K562 (cell line): ENCODE data around the gene TRPM2. TPM values are rescaled to one million over a fixed set of nuclear protein-coding genes. Genes with fewer than 3 reads are reported as not detected.

ENCODE experiments used
- ATAC-seq: fragments of 200-7000 bp; cut with Tn5 transposase; 3 replicates; pipeline ENCODE4 v1.9.1; 2020; ENCODE audit warnings: moderate library complexity
- BruUV-seq: library from RNA; stranded (reverse); fragments of 400-500 nt; replicated peaks from 2 replicates; lab custom pipeline; 2021; lab: Mats Ljungman, UMichigan
- CTCF ChIA-PET: fragments of 300-600 bp; formaldehyde crosslinking; extraction: SDS; loops from one replicate; lab custom pipeline; 2021; ENCODE audit warnings: low intra/inter-chr PET ratio; lab: Yijun Ruan, JAX
- POLR2A ChIA-PET: fragments of 300-600, 350-650 bp; sonication (Branson Sonifier 250); formaldehyde crosslinking; extraction: SDS; loops from one replicate; lab custom pipeline; 2021; ENCODE audit warnings: antibody characterized with exemption, inconsistent platforms; lab: Yijun Ruan, JAX
- DNase-seq, 4 experiments: peaks; one replicate each; pipeline versions ENCODE4 v3.0.0 to v3.0.0-alpha.2; 2011 to 2018; ENCODE audit warnings: low spot score in 3 of 4, mixed read lengths in 3 of 4; ENCODE audit errors: extremely low read depth in 1 of 4
- FAIRE-seq: peaks from 2 replicates; lab custom pipeline; 2011; peaks lifted over from hg19 to GRCh38; lab: Jason Lieb, UNC
- H2AFZ ChIP-seq: 2 replicates; pipeline ENCODE4 v1.6.0; 2011; ENCODE audit warnings: low read depth, low read length, control low read depth, inconsistent platforms
- H3K27ac ChIP-seq: fragments of 200-600 bp; 3 replicates; pipeline ENCODE4 v1.8.0; 2011; ENCODE audit warnings: low read depth, mild to moderate bottlenecking, control low read depth, inconsistent platforms, low read length, moderate library complexity, mixed read lengths; ENCODE audit errors: extremely low read depth
- H3K27me3 ChIP-seq, 2 experiments: fragments of 300-600 bp in 1 of 2; 2 replicates in 1 of 2; 3 replicates in 1 of 2; pipeline versions ENCODE4 v1.6.0 to v1.8.0; 2011; ENCODE audit warnings: inconsistent platforms in 2 of 2, low read length in 2 of 2, mild to moderate bottlenecking in 1 of 2, mixed read lengths in 1 of 2, moderate library complexity in 1 of 2; ENCODE audit not compliant: control insufficient read depth in 2 of 2, insufficient read depth in 2 of 2
- H3K36me3 ChIP-seq: fragments of 300-600 bp; 3 replicates; pipeline ENCODE4 v1.8.0; 2011; ENCODE audit warnings: mild to moderate bottlenecking, low read length, inconsistent platforms; ENCODE audit not compliant: control insufficient read depth, insufficient read depth
- H3K4me1 ChIP-seq, 2 experiments: fragments of 200-600 bp in 1 of 2; replicated peaks in 1 of 2; 2 replicates in 1 of 2; 3 replicates in 1 of 2; pipeline versions ENCODE4 v1.5.1 to v1.8.0; 2011; ENCODE audit warnings: inconsistent platforms in 2 of 2, low read length in 2 of 2, mild to moderate bottlenecking in 1 of 2, mixed read lengths in 1 of 2, moderate library complexity in 1 of 2; ENCODE audit not compliant: control insufficient read depth in 2 of 2, insufficient read depth in 2 of 2
- H3K4me2 ChIP-seq: 2 replicates; pipeline ENCODE4 v1.6.1; 2011; ENCODE audit warnings: low read length, control low read depth, inconsistent platforms, mixed read lengths; ENCODE audit not compliant: insufficient read depth
- H3K4me3 ChIP-seq: fragments of 200-600 bp; sonication (generic), shearing (Covaris generic); 2 replicates; pipeline ENCODE4 v1.5.1; 2016; ENCODE audit warnings: control low read depth, inconsistent platforms
- H3K79me2 ChIP-seq: fragments of 200-600 bp; 3 replicates; pipeline ENCODE4 v1.8.0; 2011; ENCODE audit warnings: low read length, inconsistent platforms; ENCODE audit not compliant: control insufficient read depth, insufficient read depth
- H3K9ac ChIP-seq, 2 experiments: 2 replicates each; pipeline versions ENCODE4 v1.6.0 to v1.6.1; 2011; ENCODE audit warnings: low read depth in 2 of 2, low read length in 2 of 2, control low read depth in 1 of 2, inconsistent platforms in 1 of 2, mild to moderate bottlenecking in 1 of 2, mixed read lengths in 1 of 2; ENCODE audit not compliant: insufficient read depth in 1 of 2
- H3K9me1 ChIP-seq: one replicate; pipeline ENCODE4 v1.6.0; 2011; ENCODE audit warnings: inconsistent platforms, mild to moderate bottlenecking, low read length, moderate library complexity; ENCODE audit not compliant: control insufficient read depth, insufficient read depth
- H3K9me3 ChIP-seq: replicated peaks from 2 replicates; pipeline ENCODE4 v1.5.1; 2011; ENCODE audit warnings: low read depth, low read length, inconsistent platforms; ENCODE audit not compliant: control insufficient read depth, insufficient read depth
- H4K20me1 ChIP-seq: replicated peaks from 2 replicates; pipeline ENCODE4 v1.6.1; 2011; ENCODE audit warnings: low read length, inconsistent platforms, mixed read lengths; ENCODE audit not compliant: control insufficient read depth, insufficient read depth
- CBX3 ChIP-seq, 2 experiments: IDR thresholded peaks; 1 replicate in 1 of 2; 2 replicates in 1 of 2; pipeline ENCODE4 v1.6.1; 2012; ENCODE audit warnings: inconsistent platforms in 2 of 2, low read length in 2 of 2, borderline replicate concordance in 1 of 2, control low read depth in 1 of 2
- HMBOX1 ChIP-seq: sonication (generic); IDR thresholded peaks from 2 replicates; pipeline ENCODE4 v1.6.1; 2016
- RCOR1 ChIP-seq, 2 experiments: IDR thresholded peaks; 2 replicates each; pipeline ENCODE4 v1.6.1; 2012; ENCODE audit warnings: low read depth in 2 of 2, low read length in 2 of 2, borderline replicate concordance in 1 of 2, improper control_type of control experiment in 1 of 2
- RNF2 ChIP-seq: sonication (generic); IDR thresholded peaks from 2 replicates; pipeline ENCODE4 v1.6.1; 2016
- SLC30A9 ChIP-seq: fragments of 250-450 bp; sonication (Bioruptor Pico); IDR thresholded peaks from 2 replicates; pipeline ENCODE4 v1.8.0; 2022; ENCODE audit warnings: mild to moderate bottlenecking, moderate library complexity
- SRSF7 ChIP-seq: fragments of 200-400 bp; formaldehyde crosslinking; optimal IDR thresholded peaks from 2 replicates; pipeline ENCODE3; 2017; ENCODE audit warnings: mild to moderate bottlenecking, low read depth, low read length
- ZNF124 ChIP-seq: sonication (generic); formaldehyde crosslinking; IDR thresholded peaks from 2 replicates; pipeline ENCODE4 v1.8.1; 2022; ENCODE audit warnings: missing genetic modification reagents
- ZNF324 ChIP-seq: fragments of 250-450 bp; sonication (Bioruptor Pico); IDR thresholded peaks from 2 replicates; pipeline ENCODE4 v1.4.0; 2020; ENCODE audit warnings: mild to moderate bottlenecking
- ZNF696 ChIP-seq: fragments of 250-450 bp; sonication (Bioruptor Pico); conservative IDR thresholded peaks from 2 replicates; pipeline ENCODE4 v1.4.0; 2020; ENCODE audit warnings: mild to moderate bottlenecking, moderate library complexity
- ZNF780A ChIP-seq: fragments of 250-450 bp; sonication (Bioruptor Pico); IDR thresholded peaks from 2 replicates; pipeline ENCODE4 v1.5.0; 2021; ENCODE audit warnings: mild to moderate bottlenecking
- WGBS: fragments of 100-300 bp; shearing (Covaris generic); methylation state at CpG from one replicate; pipeline ENCODE4 v1.1.6; 2016; ENCODE audit warnings: low coverage, mixed read lengths; ENCODE audit not compliant: insufficient coverage; ENCODE audit errors: missing lambda C conversion rate; 5-methylcytosine and 5-hydroxymethylcytosine counted together
- in situ Hi-C: fragments of 300-500 bp; cut with MboI; formaldehyde crosslinking; loops from 4 replicates; pipeline ENCODE4 v1.15.0; 2018; ENCODE audit warnings: inconsistent platforms, mixed read lengths
- intact Hi-C: fragments of 100-400 bp; cut with micrococcal nuclease; formaldehyde crosslinking; loops from 2 replicates; pipeline ENCODE4 v1.14.2; 2022
- polyA plus RNA-seq, 8 experiments: library from polyadenylated mRNA; depleted of rRNA in 4 of 8; stranded (reverse) in 5 of 8; unstranded in 3 of 8; fragments of >200 nt; fragmentation: Nextera tagmentation in 2 of 8; fragmentation: Illumina TruSeq in 1 of 8; extraction: Ambion mirVana in 2 of 8; extraction: Trizol in 1 of 8; gene quantifications; 2 replicates each; pipeline versions ENCODE4 v1.2.1 to v1.2.3, GENCODE V29; 2011 to 2014; ENCODE audit warnings: inconsistent platforms in 1 of 8, missing spikeins in 1 of 8
- total RNA-seq, 7 experiments: library from RNA; depleted of rRNA in 6 of 7; stranded (reverse); fragments of >200 nt in 6 of 7; fragmentation: Illumina TruSeq in 2 of 7; extraction: Trizol in 2 of 7; gene quantifications; 2 replicates each; pipeline versions ENCODE4 v1.2.1 to v1.2.3, GENCODE V29; 2011 to 2021; ENCODE audit warnings: low replicate concordance in 1 of 7

Gene TRPM2
- total and polyA plus RNA-seq, 9 of the 15 experiments (the other 6 are each of a cell fraction or from before 2014, with no cell fraction given) = 0.33 to 2.1 (median 0.98) TPM; not detected in 2

GRCh38 chr21:44384968-44385367 is 31.5 kb downstream of the TRPM2 start:
- 0% methylated on average over 2 of the region's 2 CpGs for WGBS

GRCh38 chr21:44389335-44389734 is 35.9 kb downstream of the TRPM2 start:
- no peak overlapping the region for H3K9ac ChIP-seq
- DNase-seq = no peak
- H3K4me1 ChIP-seq = peaks cover 0 to 5% of the 10 kb centered on the region in 2 experiments; a peak in 1 of 5 replicates
- H3K9me3 ChIP-seq = no peaks in the 10 kb centered on the region
- H3K27me3 ChIP-seq = peaks cover 0 to 26% of the 10 kb centered on the region in 2 experiments; a peak in 2 of 5 replicates
- no peaks in the 10 kb centered on the region for H4K20me1 ChIP-seq
- no peaks in the 10 kb centered on the region for H3K79me2 ChIP-seq
- no peak overlapping the region for H3K4me2 ChIP-seq
- no peak for TF ChIP-seq SRSF7
- TF ChIP-seq HMBOX1 = no peak
- no peak for TF ChIP-seq ZNF124 (CRISPR knock-in tag)
- TF ChIP-seq RCOR1 (IDR thresholded peaks at IDR 0.05; ENCODE audit: borderline replicate concordance in 1 of 2, low read depth in 2 of 2, low read length in 2 of 2) = no peak
- no peak for TF ChIP-seq ZNF780A (CRISPR knock-in tag)
- no peak for TF ChIP-seq ZNF696
- no peak for TF ChIP-seq SLC30A9
- TF ChIP-seq, all 486 proteins: peak for 0
- 0% methylated on average over 1 of the region's 1 CpG for WGBS
- intact Hi-C loops = no loop called here
- Histone ChIP-seq H3K4me3 (no peak overlapping the region), H3K9me1 (no peaks in the 10 kb centered on the region), H3K27ac (no peak overlapping the region), H2AFZ (no peak overlapping the region), H3K36me3 (no peaks in the 10 kb centered on the region)
- ATAC-seq (no peak), FAIRE-seq (no peak)
- ChIA-PET CTCF (no interaction called here), POLR2A (no interaction called here)
- in situ Hi-C loops = no loop called here
- no TSS peak for BruUV-seq

More at GRCh38 chr21:44384968-44385367, 31.5 kb downstream of the TRPM2 start:
- no peak overlapping the region for H3K4me2 ChIP-seq
- DNase-seq (no peak), FAIRE-seq (no peak), ATAC-seq (no peak)
- H3K79me2 ChIP-seq = no peaks in the 10 kb centered on the region
- TF ChIP-seq RNF2 = no peak
- 0 out of 3 replicates have a peak, but pooled peaks of 1 of the 2 experiments have one; percentile 11 for TF ChIP-seq CBX3 (IDR thresholded peaks at IDR 0.05; ENCODE audit: borderline replicate concordance in 1 of 2, low read length in 2 of 2)
- TF ChIP-seq ZNF324 (CRISPR knock-in tag) = peak; percentile 97
- H3K9me1 ChIP-seq = no peaks in the 10 kb centered on the region
- in situ Hi-C loops = no loop called here
- ChIA-PET CTCF (no interaction called here), POLR2A (no interaction called here)
- intact Hi-C loops = no loop called here
- no peaks in the 10 kb centered on the region for H3K36me3 ChIP-seq
- peaks cover 0 to 3% of the 10 kb centered on the region in 2 experiments; a peak in 1 of 5 replicates for H3K4me1 ChIP-seq
- H4K20me1 ChIP-seq = no peaks in the 10 kb centered on the region
- no peak overlapping the region for H2AFZ ChIP-seq
- H3K9ac ChIP-seq = no peak overlapping the region
- no TSS peak for BruUV-seq
- peaks cover 7 to 11% of the 10 kb centered on the region in 2 experiments; a peak in 3 of 5 replicates for H3K27me3 ChIP-seq
- no peak overlapping the region for H3K4me3 ChIP-seq
- H3K9me3 ChIP-seq = no peaks in the 10 kb centered on the region
- H3K27ac ChIP-seq = no peak overlapping the region
